NCI-H774 (cell line): ENCODE results near the gene MRPL46.

Source experiments
- DNase-seq: peaks from one replicate; lab custom pipeline; 2025; lab: John Stamatoyannopoulos, UW

The MRPL46 gene

GRCh38 chr15:88467073-88467934, at the start of gene MRPL46, which contains the start of gene MRPS11:
Gene MRPL46 (minus strand): TSS chr15:88467388. CDS start chr15:88467377, 11 bp downstream.
Gene MRPS11 (plus strand): TSS chr15:88467708. CDS start chr15:88467718, 10 bp downstream.
- DNase-seq = peak; percentile 86

GRCh38 chr15:88513195-88513594, 46.0 kb upstream of the MRPL46 start:
- no peak for DNase-seq

- DNase-seq = no peak
Observed at GRCh38 chr15:88512601-88513000, 45.4 kb upstream of the MRPL46 start.

- DNase-seq = no peak
Observed at GRCh38 chr15:88512078-88512477, 44.9 kb upstream of the MRPL46 start.

GRCh38 chr15:88511161-88511560, 44.0 kb upstream of the MRPL46 start:
- DNase-seq = no peak

GRCh38 chr15:88509964-88510363, 42.8 kb upstream of the MRPL46 start:
- no peak for DNase-seq

- no peak for DNase-seq
Observed at GRCh38 chr15:88509321-88509720, 42.1 kb upstream of the MRPL46 start.

GRCh38 chr15:88506628-88507027, 39.4 kb upstream of the MRPL46 start:
- DNase-seq = no peak

- no peak for DNase-seq
Observed at GRCh38 chr15:88505721-88506120, 38.5 kb upstream of the MRPL46 start.

GRCh38 chr15:88504445-88504844, 37.3 kb upstream of the MRPL46 start:
- no peak for DNase-seq

GRCh38 chr15:88498996-88499395, 31.8 kb upstream of the MRPL46 start:
- peak; percentile 21 for DNase-seq

- no peak for DNase-seq
Observed at GRCh38 chr15:88497109-88497765, 30.0 kb upstream of the MRPL46 start.

GRCh38 chr15:88493844-88494243, 26.7 kb upstream of the MRPL46 start:
- DNase-seq = no peak

- peak; percentile 22 for DNase-seq
Observed at GRCh38 chr15:88491158-88491557, 24.0 kb upstream of the MRPL46 start.

- DNase-seq = no peak
Observed at GRCh38 chr15:88490036-88490435, 22.8 kb upstream of the MRPL46 start.

- no peak for DNase-seq
Observed at GRCh38 chr15:88489321-88489720, 22.1 kb upstream of the MRPL46 start.

GRCh38 chr15:88487796-88488523, 20.8 kb upstream of the MRPL46 start:
- DNase-seq = no peak

GRCh38 chr15:88487178-88487795, 20.1 kb upstream of the MRPL46 start:
- no peak for DNase-seq

- no peak for DNase-seq
Observed at GRCh38 chr15:88484682-88485331, 17.6 kb upstream of the MRPL46 start.

GRCh38 chr15:88482263-88482662, 15.1 kb upstream of the MRPL46 start:
- DNase-seq = no peak

- DNase-seq = no peak
Observed at GRCh38 chr15:88480981-88481380, 13.8 kb upstream of the MRPL46 start.

GRCh38 chr15:88479169-88479568, 12.0 kb upstream of the MRPL46 start:
- no peak for DNase-seq
